GM12891 (cell line): ENCODE measurements around the gene SYCP2L.

Experiments used
- POLR2A ChIP-seq: IDR thresholded peaks from 2 replicates; pipeline ENCODE4 v1.6.1; 2011; ENCODE audit warnings: low read depth, low read length, control low read depth
- POLR2AphosphoS5 ChIP-seq: IDR thresholded peaks from 2 replicates; pipeline ENCODE4 v1.6.1; 2011; ENCODE audit warnings: low read depth, low read length, control low read depth
- POU2F2 ChIP-seq: IDR thresholded peaks from 2 replicates; pipeline ENCODE4 v1.6.1; 2011; ENCODE audit warnings: low read depth, mild to moderate bottlenecking, control low read depth, low read length, moderate library complexity

- TF ChIP-seq POU2F2, result no peak
- no peak for TF ChIP-seq POLR2A
- no peak for TF ChIP-seq POLR2AphosphoS5
Measured at GRCh38 chr6:10947966-10948365, 61.1 kb downstream of the SYCP2L start.
